Gastroesophageal sphincter (tissue), 2 donors: ENCODE measurements around the gene TMEM114.

Experiments
- POLR2A ChIP-seq, 2 donors: fragments of 450-650 bp; IDR thresholded peaks; one replicate each; pipeline ENCODE4 v1.6.1; 2017; ENCODE audit warnings: antibody characterized with exemption in 2 of 2, mild to moderate bottlenecking in 2 of 2, moderate library complexity in 1 of 2
- POLR2AphosphoS5 ChIP-seq: sonication (generic); formaldehyde crosslinking; IDR thresholded peaks from one replicate; pipeline ENCODE4 v1.6.1; 2017; ENCODE audit warnings: antibody characterized with exemption

DNA sequence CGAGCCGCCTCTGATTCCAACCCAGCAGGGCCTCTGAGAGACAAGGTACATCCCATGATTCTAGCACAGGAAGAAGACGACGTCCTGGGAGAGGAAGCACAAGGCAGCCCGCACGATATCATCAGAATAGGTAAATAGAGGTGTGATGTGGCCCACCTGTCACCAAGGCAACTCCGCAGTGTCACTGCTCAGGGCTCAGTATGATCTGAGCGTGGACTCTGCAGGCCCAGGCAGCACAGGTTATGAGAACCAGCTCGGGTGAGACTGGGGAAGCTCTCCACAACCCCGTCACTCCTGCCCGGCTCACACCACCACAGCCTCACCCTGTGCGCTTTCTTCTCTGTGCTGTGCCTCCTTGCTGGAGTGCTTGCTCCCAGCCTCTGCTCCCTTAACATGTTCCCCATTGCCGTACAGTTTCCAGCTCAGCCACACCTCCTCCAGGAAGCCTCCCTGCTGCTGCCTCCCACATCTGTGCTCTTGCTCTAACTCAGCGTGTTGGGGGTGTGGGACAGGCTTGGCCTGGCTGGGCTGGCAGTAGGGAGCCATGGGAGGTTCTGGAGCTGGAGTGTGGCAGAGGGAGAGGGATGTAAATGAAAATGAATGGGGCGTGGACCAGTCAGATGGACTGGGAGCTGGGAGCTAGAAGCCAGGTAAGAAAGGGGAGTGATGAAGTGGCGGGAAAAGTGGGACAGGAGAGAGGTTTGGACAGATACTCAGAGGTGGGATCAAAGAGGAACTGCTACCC, 38.8 kb upstream of the TMEM114 start:
- no peak for TF ChIP-seq POLR2A (IDR thresholded peaks at IDR 0.05)
- no peak for TF ChIP-seq POLR2AphosphoS5
